ENCODE measurements around the gene TMEM9. TPM values are rescaled to one million over a fixed set of nuclear protein-coding genes. Genes with fewer than 3 reads are reported as not detected.

TMEM9 gene
- total RNA-seq, 3 donors from 2014 or later (not counting 1 experiment from before 2014, with no cell fraction given): 16.2 to 18.1 (median 16.9) TPM

- Mint-ChIP-seq H3K4me3 (no peak overlapping the region), H3K9me3 (no peaks in the 10 kb centered on the region), H3K27ac (no peak overlapping the region), H3K36me3 (no peaks in the 10 kb centered on the region), H3K27me3 (ENCODE audit: low read depth in 2 of 2) (peaks cover 7 to 13% of the 10 kb centered on the region in 2 donors), H3K4me1 (peaks cover 8 to 12% of the 10 kb centered on the region in 2 donors)
- Histone ChIP-seq H3K9me3 (ENCODE audit: control insufficient read depth, insufficient read depth, low read length) (no peaks in the 10 kb centered on the region), H3K4me3 (ENCODE audit: low read length) (no peak overlapping the region), H3K36me3 (ENCODE audit: control insufficient read depth, insufficient read depth, low read length) (no peaks in the 10 kb centered on the region), H3K27me3 (ENCODE audit: control insufficient read depth, insufficient read depth, low read length) (peaks cover 7% of the 10 kb centered on the region), H3K27ac (ENCODE audit: low read length) (no peak overlapping the region), H3K4me1 (ENCODE audit: control insufficient read depth, insufficient read depth, low read length) (peaks cover 9% of the 10 kb centered on the region)
- intact Hi-C loops (cut with micrococcal nuclease): no loop called here
- TF ChIP-seq CTCF (IDR thresholded peaks at IDR 0.05): no peak
- ATAC-seq (no peak), DNase-seq (peak in 1 of 2 donors; percentile 11)
- WGBS (ENCODE audit: insufficient coverage): 95% methylated on average over 25 of the region's 25 CpGs
Measured at GRCh38 chr1:201115390-201115937, 38.8 kb downstream of the TMEM9 start.

- peaks cover 8 to 12% of the 10 kb centered on the region in 2 donors for H3K4me1 Mint-ChIP-seq
- Histone ChIP-seq H3K27ac (ENCODE audit: low read length) (no peak overlapping the region), H3K36me3 (ENCODE audit: control insufficient read depth, insufficient read depth, low read length) (no peaks in the 10 kb centered on the region), H3K4me1 (ENCODE audit: control insufficient read depth, insufficient read depth, low read length) (peaks cover 9% of the 10 kb centered on the region), H3K27me3 (ENCODE audit: control insufficient read depth, insufficient read depth, low read length) (peaks cover 7% of the 10 kb centered on the region), H3K4me3 (ENCODE audit: low read length) (peak overlapping the region; percentile 52), H3K9me3 (ENCODE audit: control insufficient read depth, insufficient read depth, low read length) (no peaks in the 10 kb centered on the region)
- peaks cover 7 to 13% of the 10 kb centered on the region in 2 donors for H3K27me3 Mint-ChIP-seq (ENCODE audit: low read depth in 2 of 2)
- ATAC-seq (peak; percentile 86 to 87 (median 87)), DNase-seq (peak; percentile 56 to 85)
- TF ChIP-seq CTCF (IDR thresholded peaks at IDR 0.05): peak; percentile 72
- no peaks in the 10 kb centered on the region for H3K36me3 Mint-ChIP-seq
- H3K4me3 Mint-ChIP-seq: peak overlapping the region; percentile 91
- H3K27ac Mint-ChIP-seq: peak overlapping the region in 1 of 2 donors; percentile 88
- 6% methylated on average over 88 of the region's 88 CpGs for WGBS (ENCODE audit: insufficient coverage)
- intact Hi-C loops (cut with micrococcal nuclease): loop anchor here (5.0 kb wide), 1 partner anchor 492 kb away; the partner anchor contains the start of gene KIF14
- H3K9me3 Mint-ChIP-seq: no peaks in the 10 kb centered on the region
Measured at GRCh38 chr1:201114245-201115131, 39.8 kb downstream of the TMEM9 start.

GRCh38 chr1:201113451-201114244 lies 40.6 kb downstream of the TMEM9 start:
- ATAC-seq: no peak
- Mint-ChIP-seq H3K9me3 (no peaks in the 10 kb centered on the region), H3K36me3 (no peaks in the 10 kb centered on the region), H3K4me3 (peak overlapping the region; percentile 91), H3K27me3 (ENCODE audit: low read depth in 2 of 2) (peaks cover 7 to 13% of the 10 kb centered on the region in 2 donors), H3K27ac (peak overlapping the region in 1 of 2 donors; percentile 88), H3K4me1 (peaks cover 8 to 12% of the 10 kb centered on the region in 2 donors)
- no peak for DNase-seq
- peak overlapping the region; percentile 52 for H3K4me3 ChIP-seq (ENCODE audit: low read length)
- H3K9me3 ChIP-seq (ENCODE audit: control insufficient read depth, insufficient read depth, low read length): no peaks in the 10 kb centered on the region
- H3K36me3 ChIP-seq (ENCODE audit: control insufficient read depth, insufficient read depth, low read length): no peaks in the 10 kb centered on the region
- H3K27me3 ChIP-seq (ENCODE audit: control insufficient read depth, insufficient read depth, low read length): peaks cover 7% of the 10 kb centered on the region
- intact Hi-C loops (cut with micrococcal nuclease): loop anchor here (5.0 kb wide), 1 partner anchor 491 kb away; the partner anchor contains the start of gene KIF14
- peaks cover 9% of the 10 kb centered on the region for H3K4me1 ChIP-seq (ENCODE audit: control insufficient read depth, insufficient read depth, low read length)
- H3K27ac ChIP-seq (ENCODE audit: low read length): no peak overlapping the region
- no peak for TF ChIP-seq CTCF (IDR thresholded peaks at IDR 0.05)
- WGBS (ENCODE audit: insufficient coverage): 28% methylated on average over 14 of the region's 17 CpGs

Data from natural killer cell (primary cell).